Cerebellar nuclear complex (tissue), 1 donor: ENCODE measurements around the gene OTUD1.
"Not testable (repeated sequence)": the region's sequence is repeated elsewhere in the genome, so short reads cannot be mapped to it uniquely, and the experiment has no call there.

Experiments used
- DNase-seq, 2 experiments: peaks; one replicate each; lab custom pipeline; 2025; lab: John Stamatoyannopoulos, UW

Gene OTUD1

GRCh38 chr10:23438547-23439451 lies at the start of gene OTUD1:
TSS of gene OTUD1 (plus strand) at chr10:23439075. CDS start at chr10:23439458, 383 bp downstream.
- DNase-seq, result peak; percentile 74 to 84

- DNase-seq, result not testable (repeated sequence)
Observed at GRCh38 chr10:23390408-23390807, 48.5 kb upstream of the OTUD1 start.

GRCh38 chr10:23390809-23391208 lies 48.1 kb upstream of the OTUD1 start:
- DNase-seq, result no peak

GRCh38 chr10:23391821-23392220 lies 47.1 kb upstream of the OTUD1 start:
- DNase-seq, result no peak

GRCh38 chr10:23395017-23395416 lies 43.9 kb upstream of the OTUD1 start:
- DNase-seq, result no peak

GRCh38 chr10:23396695-23397094 lies 42.2 kb upstream of the OTUD1 start:
- DNase-seq, result no peak

- DNase-seq, result no peak
Observed at GRCh38 chr10:23399701-23400144, 39.2 kb upstream of the OTUD1 start.

GRCh38 chr10:23402856-23403255 lies 36.0 kb upstream of the OTUD1 start:
- no peak for DNase-seq

GRCh38 chr10:23403278-23403677 lies 35.6 kb upstream of the OTUD1 start:
- DNase-seq, result no peak

GRCh38 chr10:23403719-23404118 lies 35.2 kb upstream of the OTUD1 start:
- no peak for DNase-seq

- no peak for DNase-seq
Observed at GRCh38 chr10:23404461-23404980, 34.4 kb upstream of the OTUD1 start.

- DNase-seq, result no peak
Observed at GRCh38 chr10:23405540-23405939, 33.3 kb upstream of the OTUD1 start.

GRCh38 chr10:23406409-23406808 lies 32.5 kb upstream of the OTUD1 start:
- no peak for DNase-seq

GRCh38 chr10:23408330-23408976 lies 30.4 kb upstream of the OTUD1 start:
- DNase-seq, result no peak

- DNase-seq, result no peak
Observed at GRCh38 chr10:23412223-23412622, 26.7 kb upstream of the OTUD1 start.

GRCh38 chr10:23413629-23414089 lies 25.2 kb upstream of the OTUD1 start:
- DNase-seq, result no peak

- DNase-seq, result no peak
Observed at GRCh38 chr10:23414658-23415057, 24.2 kb upstream of the OTUD1 start.

GRCh38 chr10:23417254-23417653 lies 21.6 kb upstream of the OTUD1 start:
- no peak for DNase-seq

- no peak for DNase-seq
Observed at GRCh38 chr10:23418051-23418681, 20.7 kb upstream of the OTUD1 start.

- DNase-seq, result no peak
Observed at GRCh38 chr10:23419201-23419600, 19.7 kb upstream of the OTUD1 start.

- DNase-seq, result no peak
Observed at GRCh38 chr10:23419655-23420329, 19.1 kb upstream of the OTUD1 start.

GRCh38 chr10:23421397-23421796 lies 17.5 kb upstream of the OTUD1 start:
- no peak for DNase-seq
